Activated gamma-delta T cell treated with anti-CD3 and anti-CD28 coated beads, Interleukin-2, amount 50 U/mL, for 16 hours (primary cell): ENCODE results near the gene ADGRL3.
"Not testable (repeated sequence)": the region's sequence is repeated elsewhere in the genome, so short reads cannot be mapped to it uniquely, and the experiment has no call there.

Experiments used
- DNase-seq: peaks from one replicate; pipeline ENCODE4 v3.0.0-alpha.2; 2020; ENCODE audit warnings: low read depth

Gene ADGRL3

DNA sequence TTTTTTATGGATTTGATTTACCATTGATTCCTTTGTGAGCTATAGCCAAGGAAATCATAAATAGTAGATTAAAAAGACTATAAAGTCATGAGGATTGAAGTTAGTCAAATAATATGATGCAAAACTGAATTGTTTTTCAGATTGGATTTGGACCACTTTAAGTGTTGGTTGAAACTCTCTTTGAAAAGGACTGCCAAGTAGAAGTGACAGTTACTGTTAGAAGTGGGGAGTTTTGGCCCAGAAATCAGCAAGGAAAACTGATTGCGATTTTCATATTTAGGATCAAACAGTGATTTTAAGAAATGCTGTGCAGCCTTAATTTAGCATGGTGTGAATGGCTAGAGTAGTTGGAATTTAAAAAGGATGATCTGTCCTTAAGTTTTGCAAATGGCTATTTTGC lies 4.9 kb downstream of the ADGRL3 start:
- DNase-seq, result no peak

DNA sequence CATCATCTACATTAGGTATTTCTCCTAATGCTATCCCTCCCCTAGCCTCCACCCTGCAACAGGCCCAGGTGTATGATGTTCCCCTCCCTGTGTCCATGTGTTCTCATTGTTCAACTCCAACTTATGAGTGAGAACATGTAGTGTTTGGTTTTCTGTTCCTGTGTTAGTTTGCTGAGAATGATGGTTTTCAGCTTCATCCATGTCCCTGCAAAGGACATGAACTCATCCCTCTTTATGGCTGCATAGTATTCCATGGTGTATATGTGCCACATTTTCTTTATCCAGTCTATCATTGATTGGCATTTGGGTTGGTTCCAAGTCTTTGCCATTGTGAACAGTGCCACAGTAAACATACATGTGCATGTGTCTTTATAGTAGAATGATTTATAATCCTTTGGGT lies 7.0 kb downstream of the ADGRL3 start:
- not testable (repeated sequence) for DNase-seq

DNA sequence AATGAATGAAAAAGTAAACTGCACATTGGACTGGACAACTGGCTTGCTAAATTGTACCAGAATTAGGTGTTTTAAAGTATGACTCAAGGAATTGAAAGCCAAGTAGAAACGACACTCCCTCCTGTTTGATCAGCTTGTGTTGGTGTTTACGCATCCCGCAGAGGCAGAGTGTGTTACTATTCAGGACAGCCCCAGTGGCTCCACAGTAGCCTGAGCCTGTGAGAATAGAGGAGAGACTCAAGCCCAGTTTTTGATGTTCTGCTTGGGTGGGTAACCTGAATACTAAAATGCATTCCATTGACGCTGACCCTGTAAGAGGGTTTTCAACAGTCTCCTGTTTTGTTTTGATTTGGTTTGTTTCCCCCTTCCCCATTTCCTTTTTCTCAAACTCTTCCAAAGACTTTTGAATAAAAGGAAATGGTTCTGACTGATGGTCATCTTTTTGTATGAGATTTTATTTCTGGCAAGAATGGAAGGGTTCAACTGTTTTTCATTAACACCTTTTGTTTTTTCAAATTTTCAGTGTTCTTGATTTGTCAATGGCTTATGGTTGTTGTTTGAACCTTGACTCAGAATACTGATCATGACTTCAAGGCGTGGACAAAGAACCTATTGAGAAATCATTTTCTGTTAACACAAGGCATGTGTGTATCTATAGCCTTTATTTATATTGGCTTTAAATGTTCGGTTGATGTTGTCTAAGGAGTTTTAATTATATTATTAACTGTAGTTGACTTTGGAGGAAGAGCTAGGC lies 10.2 kb downstream of the ADGRL3 start:
- no peak for DNase-seq

DNA sequence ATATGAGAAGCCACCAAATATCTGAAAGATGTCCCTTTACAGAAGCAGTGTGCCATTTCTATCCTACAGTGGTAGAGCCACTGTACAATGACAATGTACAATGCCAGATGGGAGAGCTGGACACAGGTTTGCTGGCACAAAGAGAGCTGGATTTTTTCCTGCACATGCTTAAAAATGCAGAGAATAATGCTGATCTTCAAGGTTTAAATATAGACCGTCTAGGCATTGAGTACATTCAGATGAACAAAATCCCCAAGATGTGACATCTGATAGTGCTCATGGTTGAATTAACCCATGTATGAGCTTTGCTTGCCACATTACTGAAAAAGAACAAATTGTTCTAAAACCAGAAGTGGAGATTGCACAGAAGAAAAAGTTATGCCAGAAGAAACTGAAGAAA lies 11.7 kb downstream of the ADGRL3 start:
- no peak for DNase-seq

DNA sequence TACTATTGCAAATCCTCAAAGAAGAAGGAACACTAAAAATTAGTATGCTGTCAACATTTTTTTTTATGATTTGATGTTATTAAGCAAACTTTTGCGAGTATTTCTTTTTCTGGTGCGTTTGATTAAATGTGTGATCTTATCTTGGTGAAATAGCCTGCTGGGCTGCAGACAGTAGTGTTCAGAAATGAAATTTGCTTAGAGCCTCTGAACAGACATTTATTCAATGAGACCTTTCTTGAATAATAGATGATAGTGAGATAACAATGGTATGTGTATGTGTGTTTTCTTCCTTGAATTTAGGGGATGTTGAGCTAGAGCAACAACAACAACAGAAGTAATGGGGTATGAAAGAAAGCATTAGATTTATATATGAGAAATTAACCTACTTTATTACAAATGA lies 12.7 kb downstream of the ADGRL3 start:
- no peak for DNase-seq

DNA sequence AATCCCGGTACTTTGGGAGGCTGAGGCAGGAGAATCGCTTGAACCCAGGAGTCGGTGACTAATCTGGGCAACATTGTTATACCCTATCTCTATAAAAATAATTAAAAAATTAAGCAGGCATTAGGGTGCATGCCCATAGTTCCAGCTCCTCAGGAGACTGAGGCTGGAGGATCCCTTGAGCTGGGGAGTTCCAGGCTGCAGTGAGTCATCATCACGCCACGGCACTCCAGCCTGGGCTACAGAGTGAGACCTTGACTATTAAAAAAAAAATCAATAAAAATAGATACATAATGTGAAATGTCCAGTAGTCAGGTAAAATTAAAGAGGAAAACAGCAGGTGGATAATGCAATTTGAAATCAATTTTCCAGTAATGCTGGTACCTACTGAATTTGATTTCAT lies 14.6 kb downstream of the ADGRL3 start:
- DNase-seq, result no peak

DNA sequence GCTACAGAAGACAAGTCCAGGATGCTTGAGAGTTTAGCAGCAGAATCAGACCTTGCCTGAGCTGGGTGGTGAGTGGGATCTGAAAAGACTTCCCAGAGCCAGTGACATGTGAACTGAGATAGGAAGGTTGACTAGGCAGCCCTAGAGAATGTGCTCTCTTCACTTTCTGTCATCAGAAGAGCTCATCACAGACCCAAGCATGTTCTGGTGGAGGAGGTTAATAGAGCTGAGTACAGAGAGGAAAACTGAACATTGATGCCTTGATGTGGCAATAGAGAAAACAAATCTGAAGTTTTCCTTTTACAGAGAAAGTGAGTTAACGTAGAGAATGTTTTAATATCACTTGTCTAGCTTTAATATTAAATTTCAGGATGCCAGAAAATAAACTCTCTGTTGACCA lies 17.1 kb downstream of the ADGRL3 start:
- DNase-seq, result no peak

DNA sequence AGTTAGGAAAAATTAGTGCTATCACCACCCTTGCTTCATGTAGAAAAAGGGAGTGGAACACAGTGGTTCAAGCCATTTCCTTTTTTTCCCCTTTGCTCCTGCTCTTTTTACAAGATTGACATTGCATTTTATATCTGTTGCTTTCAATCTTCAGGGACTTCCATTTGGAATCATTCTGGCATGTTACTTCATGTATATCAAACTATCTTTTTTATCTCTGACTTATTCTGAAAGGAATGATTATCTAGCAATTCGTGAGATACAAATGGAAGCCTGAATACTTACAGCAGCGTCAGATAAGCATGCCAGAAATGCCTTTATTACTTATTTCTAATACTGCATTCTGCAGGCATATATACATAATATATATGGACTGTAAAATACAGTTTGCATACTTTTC lies 20.4 kb downstream of the ADGRL3 start:
- DNase-seq, result no peak

DNA sequence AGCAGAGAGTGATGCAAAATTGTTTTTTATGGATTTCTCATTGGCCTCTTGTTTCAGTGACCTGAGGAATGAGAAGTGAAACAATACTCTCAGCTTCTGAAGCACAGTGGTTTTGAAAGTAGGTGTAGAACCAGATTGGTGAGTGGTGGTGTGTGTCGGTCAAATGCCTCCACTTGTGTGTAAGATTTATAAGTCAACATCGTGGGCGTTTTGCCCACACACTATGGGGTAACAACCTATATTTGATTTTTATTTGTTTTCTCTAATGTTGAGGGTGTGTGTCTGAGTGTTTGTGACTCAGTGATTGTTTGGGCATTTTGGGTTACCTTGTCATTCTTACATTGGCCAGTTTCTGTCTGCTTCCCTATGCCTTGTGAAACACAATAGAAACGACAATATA lies 23.3 kb downstream of the ADGRL3 start:
- no peak for DNase-seq

DNA sequence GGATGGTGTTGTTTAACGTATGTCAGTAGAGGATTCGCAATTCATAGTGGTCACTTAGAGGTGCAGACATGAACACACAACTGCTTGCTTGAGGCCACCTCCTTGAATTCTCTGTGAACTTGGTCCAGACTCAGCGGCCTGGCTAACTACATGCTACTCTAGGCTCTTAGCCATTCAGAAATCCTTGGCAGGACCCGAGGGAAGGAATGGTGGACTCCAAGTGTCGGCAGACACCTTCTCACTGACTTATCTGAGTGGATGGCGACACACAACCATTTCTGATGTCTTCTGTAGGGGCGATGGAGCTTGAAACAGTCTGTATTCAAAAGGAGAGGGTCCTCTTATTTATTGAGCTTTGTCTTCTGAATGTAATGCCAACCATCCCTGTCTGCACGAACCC lies 24.4 kb downstream of the ADGRL3 start:
- no peak for DNase-seq

DNA sequence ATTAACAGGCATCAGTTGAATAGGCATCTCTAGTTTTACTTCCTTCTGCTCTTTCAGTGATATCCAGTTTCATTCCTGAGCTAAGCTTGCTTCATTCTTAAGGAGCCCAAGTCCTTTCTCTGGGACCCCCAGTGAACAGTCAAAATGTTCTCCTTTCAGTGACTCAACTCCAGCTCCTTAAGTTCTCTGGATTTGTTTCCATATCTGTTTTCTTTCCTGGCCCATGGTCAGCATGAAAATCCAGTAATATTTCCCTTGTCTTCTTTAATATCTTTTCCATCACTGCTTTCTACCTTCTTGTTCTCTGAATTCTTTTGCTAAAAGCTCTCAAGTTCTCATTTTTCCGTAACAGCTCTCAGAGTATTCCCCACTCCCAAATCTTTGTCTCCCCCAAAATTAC lies 25.5 kb downstream of the ADGRL3 start:
- no peak for DNase-seq

DNA sequence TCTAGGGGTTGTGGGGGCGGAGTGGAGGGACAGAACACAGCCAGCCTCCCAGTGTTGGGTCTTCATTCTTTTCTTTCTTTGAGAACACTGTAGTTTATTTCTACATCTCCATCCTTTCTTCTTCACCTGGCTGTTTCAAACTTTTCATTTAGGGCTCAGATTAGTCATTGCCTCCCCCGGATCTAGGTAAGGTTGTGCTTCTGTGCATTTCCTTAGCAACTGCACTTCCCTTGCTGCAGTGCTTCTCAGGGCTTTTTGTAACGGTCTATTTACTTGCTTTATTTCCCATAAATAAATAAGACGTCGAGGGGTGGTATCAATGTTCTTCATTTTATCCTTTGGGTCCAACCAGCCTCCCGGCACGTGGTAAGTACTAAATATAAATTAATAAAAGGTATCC lies 31.3 kb downstream of the ADGRL3 start:
- no peak for DNase-seq

DNA sequence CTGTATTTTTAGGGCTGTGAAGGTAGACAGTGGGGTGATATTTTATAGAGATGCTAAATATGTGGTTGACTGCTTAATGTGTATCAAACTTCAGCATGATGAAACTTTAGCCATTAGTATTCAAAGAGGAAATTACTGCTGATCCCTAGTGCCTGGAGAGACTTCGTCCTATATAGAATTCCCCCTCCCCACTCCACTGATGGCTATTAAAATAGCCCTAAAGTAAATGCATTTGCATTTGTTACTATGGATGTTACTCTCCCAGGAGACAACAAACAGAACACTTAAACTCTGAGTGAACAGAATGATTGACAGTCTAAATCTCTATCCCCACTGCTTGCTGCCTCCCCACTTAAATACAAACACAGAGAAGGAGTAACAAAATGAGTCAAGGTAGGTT lies 39.1 kb downstream of the ADGRL3 start:
- DNase-seq, result no peak

DNA sequence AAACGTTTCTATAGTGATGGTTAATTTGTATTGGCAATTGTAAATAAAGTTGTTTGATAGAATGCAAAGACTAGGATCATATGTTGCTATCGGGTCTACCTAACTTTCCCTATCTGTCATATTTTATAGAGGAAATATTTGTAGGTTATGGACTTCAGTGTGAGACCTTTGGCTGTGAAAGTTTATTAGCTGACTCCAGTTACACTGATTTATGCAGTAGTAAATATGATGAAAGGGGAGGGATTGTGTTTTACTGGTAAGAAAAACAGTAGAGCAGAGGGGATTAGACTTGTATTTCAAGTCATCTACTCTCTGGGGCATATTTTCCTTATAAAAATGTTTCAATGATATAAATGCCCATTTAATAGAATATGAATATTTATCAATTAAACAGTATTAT lies 43.8 kb downstream of the ADGRL3 start:
- no peak for DNase-seq

DNA sequence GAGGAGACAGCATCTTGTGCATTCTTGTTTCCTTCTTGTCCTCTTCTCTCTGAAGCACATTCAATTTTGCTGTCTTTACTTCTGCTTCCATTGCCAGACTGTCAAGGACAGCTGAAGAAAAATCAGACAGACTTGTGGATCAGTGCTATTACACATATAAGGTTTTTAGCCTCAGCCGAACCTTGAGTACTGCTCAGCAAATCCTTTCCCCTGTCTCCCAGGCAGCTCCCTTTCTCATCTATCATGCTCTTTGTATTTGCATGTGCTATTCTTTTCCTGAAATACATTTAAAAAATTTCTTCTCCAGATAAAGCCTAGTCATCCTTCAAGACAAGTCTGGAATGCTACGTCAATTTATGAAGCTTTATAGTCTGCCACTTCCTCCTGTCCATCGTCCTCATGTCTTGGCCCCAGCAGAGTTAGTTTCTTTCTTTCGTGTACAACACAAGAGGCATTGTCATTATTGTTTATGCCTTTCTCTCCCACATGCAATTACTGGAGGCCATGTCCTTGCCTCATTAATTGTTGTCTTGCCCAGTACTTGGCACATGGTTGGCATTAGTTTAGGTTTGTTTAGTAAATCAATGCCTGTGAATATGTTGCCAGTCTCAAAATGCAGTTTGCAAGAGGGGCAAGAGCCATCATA lies 45.1 kb downstream of the ADGRL3 start:
- DNase-seq, result no peak

DNA sequence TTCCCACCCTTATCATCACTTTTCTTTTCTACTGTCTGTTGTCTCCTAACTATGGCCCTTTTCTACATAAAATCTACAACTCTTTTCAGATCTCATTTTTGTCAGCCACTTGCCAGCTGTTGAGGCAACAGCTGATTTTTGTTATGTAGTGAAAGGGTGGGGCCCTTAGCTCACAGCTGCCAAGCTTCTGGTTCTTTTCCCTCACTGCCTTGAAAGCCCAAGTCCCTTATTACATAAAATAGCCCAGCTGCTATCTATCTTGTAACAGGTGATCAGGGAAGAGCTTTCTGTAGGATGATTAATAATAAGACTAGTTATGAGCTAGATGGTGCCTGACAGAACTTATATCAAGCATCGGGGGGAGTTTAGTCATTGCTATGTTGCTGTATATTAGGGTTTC lies 45.9 kb downstream of the ADGRL3 start:
- DNase-seq, result no peak

DNA sequence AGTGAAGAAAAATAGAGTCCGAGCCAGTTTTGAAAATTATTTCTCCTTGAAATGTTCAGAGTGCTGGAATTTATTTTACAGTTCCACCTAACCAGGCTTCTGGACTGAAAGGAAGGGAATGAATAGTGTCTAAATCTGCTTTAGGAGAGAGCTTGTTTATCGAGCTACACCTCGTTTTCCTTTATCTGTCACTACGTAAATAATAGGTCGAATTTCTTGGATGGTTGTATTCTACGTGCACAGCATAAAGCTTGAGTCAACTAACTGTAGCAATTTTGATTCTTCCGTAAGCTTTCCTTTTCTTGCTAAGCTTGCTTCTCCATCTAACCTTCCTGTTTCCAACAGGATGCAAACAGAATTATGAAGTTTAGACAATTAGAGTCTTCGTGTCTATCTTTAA lies 48.6 kb downstream of the ADGRL3 start:
- no peak for DNase-seq

DNA sequence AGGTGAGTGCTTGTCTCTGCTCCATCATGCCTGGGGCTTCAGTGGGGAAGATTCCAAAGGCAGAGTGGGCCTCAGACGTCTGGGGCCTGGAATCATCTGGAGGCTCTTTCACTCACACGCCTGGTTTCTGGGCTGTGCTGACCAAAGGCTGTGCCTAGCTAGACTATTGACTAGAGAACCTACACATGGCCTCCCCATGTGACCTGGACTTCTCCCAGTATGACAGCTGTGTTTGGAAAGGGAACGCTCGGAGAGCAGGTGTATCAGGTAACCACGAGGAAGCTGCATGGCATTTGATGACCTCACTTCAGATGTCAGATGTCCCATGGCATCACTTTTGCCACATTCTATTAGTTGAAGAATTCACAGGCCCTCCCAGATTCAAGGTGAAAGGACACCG lies 51.0 kb downstream of the ADGRL3 start:
- DNase-seq, result no peak

DNA sequence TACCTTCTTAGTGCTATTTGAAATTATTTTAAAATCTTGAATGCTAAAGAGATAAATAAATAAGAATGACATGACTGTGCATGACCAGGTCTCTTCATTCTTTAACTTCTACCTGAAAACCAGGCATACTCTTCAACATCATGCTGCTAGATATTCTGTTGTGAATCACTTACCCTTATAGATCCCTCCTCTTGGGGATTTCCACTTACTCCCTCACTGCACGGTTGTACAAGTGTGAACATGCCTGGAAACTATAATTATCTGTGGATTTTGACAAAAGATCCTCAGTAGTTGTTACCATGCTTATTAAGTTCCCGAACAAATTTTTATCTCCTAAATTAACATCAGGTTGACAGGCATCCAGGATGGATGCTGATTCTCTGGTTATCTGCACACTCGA lies 54.3 kb downstream of the ADGRL3 start:
- DNase-seq, result no peak

DNA sequence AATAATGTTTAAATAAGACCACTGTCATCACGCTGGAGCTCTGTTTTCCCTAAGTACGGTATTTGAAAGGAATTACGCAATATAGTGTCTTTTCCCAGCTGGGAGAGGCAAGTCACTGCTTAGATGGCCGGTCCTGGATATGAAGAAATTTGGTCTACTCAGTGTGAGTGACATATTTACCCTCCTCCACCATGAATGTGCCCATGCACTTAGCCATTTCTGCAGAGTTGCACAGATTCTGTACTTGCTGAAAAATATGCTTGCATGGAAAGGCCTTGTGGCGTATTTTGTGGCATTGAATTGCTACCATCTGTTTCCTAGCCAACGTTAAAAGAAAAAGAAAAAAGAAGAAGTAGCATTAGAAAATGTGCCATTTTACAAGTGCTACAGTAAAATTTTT lies 73.1 kb downstream of the ADGRL3 start:
- no peak for DNase-seq

DNA sequence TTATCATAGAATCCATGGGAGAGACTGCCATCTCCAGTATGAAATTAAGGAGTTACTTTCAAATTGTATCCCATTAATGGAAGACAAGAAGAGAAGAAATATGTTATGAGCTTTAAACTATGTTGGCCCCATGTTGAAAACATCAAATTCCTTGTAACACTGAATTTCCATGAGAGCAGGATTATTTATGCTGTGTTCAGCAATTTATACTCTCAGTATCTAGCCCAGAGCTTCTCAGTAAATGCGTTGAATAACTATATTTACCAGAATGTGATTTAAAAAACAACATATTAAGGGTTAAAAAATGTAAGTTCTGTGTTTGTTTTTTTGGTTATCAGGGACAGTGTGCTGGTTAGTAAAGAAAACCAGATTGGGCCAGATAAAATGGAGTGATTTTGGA lies 74.2 kb downstream of the ADGRL3 start:
- DNase-seq, result no peak

DNA sequence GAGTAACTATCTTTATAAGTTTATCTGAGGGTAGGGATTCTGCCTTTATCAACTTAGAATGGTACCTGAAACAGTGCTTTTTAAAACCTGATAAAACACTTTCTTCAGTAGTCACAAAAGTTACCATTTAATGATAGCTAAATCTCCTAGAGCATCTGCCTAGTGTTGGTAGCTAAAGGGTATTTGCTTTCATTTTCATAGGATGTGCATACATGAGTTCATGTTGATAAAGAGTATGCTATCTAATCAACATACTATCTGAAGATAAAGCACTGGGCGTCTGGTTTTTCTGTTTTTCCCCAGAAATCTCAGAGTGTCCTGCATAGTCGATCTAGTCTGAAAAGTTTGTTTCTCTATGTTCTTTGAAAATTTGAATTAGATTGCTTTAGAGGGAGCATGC lies 75.1 kb downstream of the ADGRL3 start:
- no peak for DNase-seq

DNA sequence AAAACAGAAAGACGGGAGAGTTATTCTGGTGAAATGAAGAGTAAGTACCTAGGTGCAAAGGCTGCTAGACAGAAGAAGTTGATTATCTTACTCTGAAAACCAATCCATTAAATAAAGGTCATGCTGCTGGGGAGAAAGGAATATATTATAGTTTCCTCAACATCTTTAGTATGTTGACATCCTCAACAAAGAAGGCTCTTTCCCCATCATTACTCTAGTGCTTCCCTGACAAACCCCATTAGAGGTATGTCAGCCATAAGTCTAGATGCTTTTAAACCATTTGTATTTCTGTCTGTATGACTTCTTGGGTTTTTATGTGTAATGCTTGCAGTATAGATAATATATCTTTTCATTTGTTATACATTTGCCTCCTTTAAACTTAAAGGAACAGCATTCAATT lies 75.9 kb downstream of the ADGRL3 start:
- DNase-seq, result no peak
